ENCODE measurements around the gene HELZ.
A peak's percentile ranks its signal among the peaks of the same experiment; 100 is the strongest.
"Not testable (repeated sequence)": the region's sequence is repeated elsewhere in the genome, so short reads cannot be mapped to it uniquely, and the experiment has no call there.

The HELZ gene, protein sequence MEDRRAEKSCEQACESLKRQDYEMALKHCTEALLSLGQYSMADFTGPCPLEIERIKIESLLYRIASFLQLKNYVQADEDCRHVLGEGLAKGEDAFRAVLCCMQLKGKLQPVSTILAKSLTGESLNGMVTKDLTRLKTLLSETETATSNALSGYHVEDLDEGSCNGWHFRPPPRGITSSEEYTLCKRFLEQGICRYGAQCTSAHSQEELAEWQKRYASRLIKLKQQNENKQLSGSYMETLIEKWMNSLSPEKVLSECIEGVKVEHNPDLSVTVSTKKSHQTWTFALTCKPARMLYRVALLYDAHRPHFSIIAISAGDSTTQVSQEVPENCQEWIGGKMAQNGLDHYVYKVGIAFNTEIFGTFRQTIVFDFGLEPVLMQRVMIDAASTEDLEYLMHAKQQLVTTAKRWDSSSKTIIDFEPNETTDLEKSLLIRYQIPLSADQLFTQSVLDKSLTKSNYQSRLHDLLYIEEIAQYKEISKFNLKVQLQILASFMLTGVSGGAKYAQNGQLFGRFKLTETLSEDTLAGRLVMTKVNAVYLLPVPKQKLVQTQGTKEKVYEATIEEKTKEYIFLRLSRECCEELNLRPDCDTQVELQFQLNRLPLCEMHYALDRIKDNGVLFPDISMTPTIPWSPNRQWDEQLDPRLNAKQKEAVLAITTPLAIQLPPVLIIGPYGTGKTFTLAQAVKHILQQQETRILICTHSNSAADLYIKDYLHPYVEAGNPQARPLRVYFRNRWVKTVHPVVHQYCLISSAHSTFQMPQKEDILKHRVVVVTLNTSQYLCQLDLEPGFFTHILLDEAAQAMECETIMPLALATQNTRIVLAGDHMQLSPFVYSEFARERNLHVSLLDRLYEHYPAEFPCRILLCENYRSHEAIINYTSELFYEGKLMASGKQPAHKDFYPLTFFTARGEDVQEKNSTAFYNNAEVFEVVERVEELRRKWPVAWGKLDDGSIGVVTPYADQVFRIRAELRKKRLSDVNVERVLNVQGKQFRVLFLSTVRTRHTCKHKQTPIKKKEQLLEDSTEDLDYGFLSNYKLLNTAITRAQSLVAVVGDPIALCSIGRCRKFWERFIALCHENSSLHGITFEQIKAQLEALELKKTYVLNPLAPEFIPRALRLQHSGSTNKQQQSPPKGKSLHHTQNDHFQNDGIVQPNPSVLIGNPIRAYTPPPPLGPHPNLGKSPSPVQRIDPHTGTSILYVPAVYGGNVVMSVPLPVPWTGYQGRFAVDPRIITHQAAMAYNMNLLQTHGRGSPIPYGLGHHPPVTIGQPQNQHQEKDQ (N-terminal part only)

GRCh38 chr17:67245073-67245693 lies at the start of gene HELZ:
TSS of gene HELZ (minus strand) at chr17:67245196. CDS start at chr17:67218804, 26,392 bp downstream.
- peak; percentile 56 for DNase-seq

DNA sequence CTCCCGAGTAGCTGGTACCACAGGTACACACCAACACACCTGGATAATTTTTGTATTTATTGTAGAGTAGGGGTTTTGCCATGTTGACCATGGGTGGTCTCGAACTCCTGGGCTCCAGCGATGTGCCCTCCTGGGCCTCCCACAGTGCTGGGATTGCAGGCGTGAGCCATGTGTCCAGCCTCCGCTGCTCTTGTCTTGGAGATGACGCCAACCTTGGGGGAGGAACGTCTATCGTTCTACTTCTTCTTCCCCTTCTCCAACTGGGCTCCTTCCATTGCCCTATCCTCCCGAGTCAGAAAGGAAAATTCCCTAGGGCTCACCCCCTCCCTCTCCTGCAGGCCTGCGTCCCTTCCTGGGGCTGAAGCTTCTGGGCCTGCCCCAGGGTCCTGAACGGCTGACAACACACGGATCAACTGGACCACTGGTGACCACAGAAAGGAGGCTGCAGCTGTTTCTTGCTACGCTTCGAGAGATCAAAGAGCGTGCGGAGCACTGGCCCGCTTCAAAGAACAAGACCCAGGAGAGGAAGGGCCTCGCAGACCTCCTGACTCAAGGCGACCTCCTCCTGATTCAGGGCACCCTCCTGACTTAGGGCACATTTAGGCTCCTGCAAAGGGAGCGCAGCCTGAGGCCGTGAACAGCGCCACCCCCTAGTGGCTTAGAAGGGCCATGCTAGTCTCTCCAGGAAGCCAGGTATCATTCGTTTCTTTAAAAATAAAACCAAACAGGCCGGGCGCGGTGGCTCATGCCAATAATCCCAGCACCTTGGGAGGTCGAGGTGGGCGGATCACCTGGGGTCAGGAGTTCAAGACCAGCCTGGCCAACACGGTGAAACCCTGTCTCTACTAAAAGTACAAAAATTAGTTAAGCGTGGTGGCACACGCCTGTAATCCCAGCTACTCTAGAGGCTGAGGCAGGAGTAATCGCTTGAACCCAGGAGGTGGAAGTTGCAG lies 48.5 kb upstream of the HELZ start:
- DNase-seq, result peak; percentile 48

- no peak for DNase-seq
Measured at GRCh38 chr17:67290711-67291291, 45.8 kb upstream of the HELZ start.

DNA sequence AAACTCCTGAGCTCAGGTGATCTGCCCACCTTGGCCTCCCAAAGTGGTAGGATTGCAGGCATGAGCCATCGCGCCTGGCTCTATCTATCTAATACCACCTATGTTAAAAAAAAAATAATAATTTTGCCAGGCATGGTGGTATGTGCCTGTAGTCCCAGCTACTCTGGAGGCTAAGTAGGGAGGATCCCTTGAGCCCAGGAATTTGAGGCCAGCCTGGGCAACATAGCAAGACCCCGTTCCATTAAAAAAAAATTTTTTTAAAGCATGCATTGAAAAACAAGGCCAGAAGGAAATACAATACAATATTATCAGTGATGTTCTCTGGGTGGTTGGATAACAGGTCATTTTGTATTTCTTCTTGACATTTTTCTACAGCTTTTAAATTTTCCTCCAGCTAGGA lies 45.2 kb upstream of the HELZ start:
- DNase-seq, result no peak

GRCh38 chr17:67289181-67289876 lies 44.3 kb upstream of the HELZ start:
- no peak for DNase-seq

GRCh38 chr17:67286826-67287225 lies 41.8 kb upstream of the HELZ start:
- DNase-seq, result not testable (repeated sequence)

DNA sequence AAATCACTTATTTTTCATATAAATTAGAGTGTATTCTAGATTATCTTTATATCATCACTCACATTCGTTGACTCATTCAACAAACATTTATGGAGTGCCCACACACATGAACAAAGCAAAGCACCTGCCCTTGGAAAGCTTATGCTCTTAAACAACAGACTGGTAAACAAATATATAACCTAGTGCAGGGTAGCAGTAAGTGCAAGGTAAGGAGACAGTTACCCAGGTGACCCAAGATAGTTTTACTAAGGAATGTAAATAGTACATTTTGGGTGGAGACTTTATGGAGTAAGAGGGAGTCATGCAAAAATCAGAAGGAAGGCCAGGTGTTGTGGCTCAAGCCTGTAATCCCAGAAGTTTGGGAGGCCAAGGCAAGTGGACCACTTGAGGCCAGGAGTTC lies 40.4 kb upstream of the HELZ start:
- DNase-seq, result no peak

DNA sequence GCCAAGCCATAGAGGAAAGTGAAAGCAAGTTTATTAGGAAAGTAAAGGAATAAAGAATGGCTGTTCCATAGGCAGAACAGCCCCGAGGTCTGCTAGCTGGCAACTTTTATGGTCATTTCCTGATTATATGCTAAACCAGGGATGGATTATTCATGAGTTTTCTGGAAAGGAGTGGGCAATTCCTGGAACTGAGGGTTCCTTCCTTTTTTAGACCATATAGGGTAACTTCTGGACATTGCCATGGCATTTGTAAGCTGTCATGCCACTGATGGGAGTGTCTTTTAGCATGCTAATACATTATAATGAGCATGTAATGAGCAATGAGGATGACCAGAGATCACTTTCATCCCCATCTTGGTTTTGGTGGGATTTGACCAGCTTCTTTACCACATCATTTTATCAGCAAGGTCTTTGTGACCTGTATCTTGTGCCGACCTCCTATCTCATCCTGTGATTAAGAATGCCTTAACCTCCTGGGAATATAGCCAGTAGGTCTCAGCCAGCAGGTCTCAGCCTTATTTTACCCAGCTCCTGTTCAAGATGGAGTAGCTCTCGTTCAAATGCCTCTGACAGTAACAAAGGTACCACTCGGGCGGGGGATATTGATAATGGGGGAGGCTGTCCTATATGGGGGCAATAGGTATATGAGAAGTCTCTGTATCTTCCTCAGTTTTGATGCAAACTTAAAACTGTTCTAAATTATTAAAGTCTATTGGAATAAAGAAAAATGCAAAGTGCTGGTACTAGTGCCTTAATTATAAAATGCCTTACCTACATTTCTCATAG lies 38.9 kb upstream of the HELZ start:
- DNase-seq, result no peak

GRCh38 chr17:67281743-67282142 lies 36.7 kb upstream of the HELZ start:
- no peak for DNase-seq

- no peak for DNase-seq
Measured at GRCh38 chr17:67281053-67281452, 36.1 kb upstream of the HELZ start.

DNA sequence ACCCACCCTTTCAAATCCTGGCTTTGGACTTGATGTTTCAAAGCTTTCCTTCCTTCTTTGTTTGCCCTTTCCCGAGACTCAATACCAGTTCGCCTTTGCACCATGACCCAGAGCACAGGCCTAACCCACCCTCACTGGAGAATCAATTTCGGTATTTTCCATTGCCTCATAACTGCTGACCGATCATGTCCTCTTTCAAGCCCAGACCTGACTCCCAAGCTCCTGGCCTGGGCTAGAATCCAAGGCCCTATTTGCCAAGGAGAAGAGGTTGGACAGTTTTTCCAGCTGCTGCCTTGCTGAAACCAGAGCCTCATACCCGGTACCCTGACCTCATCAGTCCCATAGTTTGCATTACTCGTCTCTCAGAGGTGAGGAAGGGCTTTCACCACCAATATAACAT lies 35.3 kb upstream of the HELZ start:
- DNase-seq, result no peak

- no peak for DNase-seq
Measured at GRCh38 chr17:67279115-67279514, 34.1 kb upstream of the HELZ start.

DNA sequence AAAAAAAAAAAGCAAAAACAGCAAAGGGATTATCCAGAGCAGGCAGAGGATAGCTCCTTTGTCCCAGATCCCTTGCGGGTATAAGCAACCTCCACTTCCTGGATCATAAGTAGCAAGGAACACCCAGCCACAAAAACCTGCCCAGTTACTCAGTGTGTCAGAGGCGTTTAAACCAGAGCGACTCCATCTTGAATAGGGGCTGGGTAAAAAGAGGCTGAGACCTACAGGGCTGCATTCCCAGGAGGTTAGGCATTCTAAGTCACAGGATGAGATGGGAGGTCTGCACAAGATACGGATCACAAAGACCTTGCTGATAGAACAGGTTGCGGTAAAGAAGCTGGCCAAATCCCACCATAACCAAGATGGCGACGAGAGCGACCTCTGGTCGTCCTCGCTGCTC lies 33.4 kb upstream of the HELZ start:
- no peak for DNase-seq

DNA sequence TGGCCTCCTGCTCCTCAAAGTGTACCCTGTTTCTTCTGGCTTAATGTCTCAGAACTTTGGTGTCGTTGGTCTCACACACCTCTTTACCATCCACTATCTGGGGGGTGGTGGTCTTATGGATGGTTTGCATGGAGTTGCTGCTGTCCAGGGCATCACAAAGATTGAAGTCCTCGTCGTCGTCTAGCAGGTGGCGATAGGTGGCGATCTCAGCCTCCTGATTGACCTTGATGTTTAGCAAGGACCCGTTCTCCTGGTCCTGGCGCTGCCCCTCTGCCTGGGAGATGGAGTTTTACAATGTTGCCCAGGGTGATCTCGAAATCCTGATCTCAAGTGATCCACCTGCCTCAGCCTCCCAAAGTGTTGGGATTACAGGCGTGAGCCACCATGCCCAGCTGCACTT lies 31.1 kb upstream of the HELZ start:
- no peak for DNase-seq

- no peak for DNase-seq
Measured at GRCh38 chr17:67274466-67274865, 29.5 kb upstream of the HELZ start.

- DNase-seq, result no peak
Measured at GRCh38 chr17:67273900-67274299, 28.9 kb upstream of the HELZ start.

- DNase-seq, result no peak
Measured at GRCh38 chr17:67272312-67273047, 27.5 kb upstream of the HELZ start.

GRCh38 chr17:67271187-67271586 lies 26.2 kb upstream of the HELZ start:
- not testable (repeated sequence) for DNase-seq

DNA sequence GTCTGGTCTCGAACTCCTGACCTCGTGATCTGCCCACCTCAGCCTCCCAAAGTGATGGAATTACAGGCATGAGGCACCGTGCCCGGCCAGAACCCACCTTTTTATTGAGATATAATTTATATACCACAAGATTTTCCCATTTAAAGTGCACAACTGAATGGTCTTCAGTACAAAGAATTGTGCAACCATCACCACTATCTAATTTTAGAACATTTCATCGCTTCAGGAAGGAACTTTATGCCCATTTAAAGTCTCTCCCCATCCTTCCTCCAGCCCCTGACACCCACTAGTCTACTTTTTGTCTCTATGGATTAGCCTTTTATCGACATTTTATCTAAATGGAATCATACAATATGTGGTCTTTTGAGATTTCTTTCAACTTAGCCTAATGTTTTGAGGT lies 25.4 kb upstream of the HELZ start:
- DNase-seq, result no peak

Data from activated T-cell treated with anti-CD3 and anti-CD28 coated beads for 4 hours (primary cell).